GM23338 (cell line): ENCODE measurements around the gene EEF1E1. TPM values are rescaled to one million over a fixed set of nuclear protein-coding genes. Genes with fewer than 3 reads are reported as not detected.

Experiments
- ATAC-seq: fragments of 200-7000 bp; cut with Tn5 transposase; 3 replicates; pipeline ENCODE4 v1.9.1; 2020
- DNase-seq: peaks from one replicate; pipeline ENCODE4 v3.0.0-alpha.2; 2015; ENCODE audit warnings: low spot score
- H2AFZ ChIP-seq: fragments of 200-600 bp; sonication (generic); 2 replicates; pipeline ENCODE4 v1.8.0; 2016; ENCODE audit warnings: antibody characterized with exemption, mild to moderate bottlenecking, moderate library complexity
- H3F3A ChIP-seq: fragments of 200-600 bp; sonication (generic); replicated peaks from 2 replicates; pipeline ENCODE4 v1.8.0; 2017; ENCODE audit warnings: antibody characterized with exemption, mixed run types, low read depth
- H3K27ac ChIP-seq: fragments of 200-600 bp; sonication (generic); 2 replicates; pipeline ENCODE4 v1.6.1; 2016; ENCODE audit warnings: low read depth
- H3K27me3 ChIP-seq: fragments of 200-600 bp; sonication (generic); 2 replicates; pipeline ENCODE4 v1.8.0; 2016; ENCODE audit warnings: mild to moderate bottlenecking, mixed run types, moderate library complexity; ENCODE audit not compliant: insufficient read depth
- H3K36me3 ChIP-seq: fragments of 200-600 bp; sonication (generic); 2 replicates; pipeline ENCODE4 v1.8.0; 2016; ENCODE audit warnings: mild to moderate bottlenecking; ENCODE audit not compliant: insufficient read depth
- H3K4me1 ChIP-seq: fragments of 200-600 bp; sonication (generic); 2 replicates; pipeline ENCODE4 v1.8.0; 2016; ENCODE audit warnings: mild to moderate bottlenecking, moderate library complexity; ENCODE audit not compliant: insufficient read depth
- H3K4me2 ChIP-seq: fragments of 200-600 bp; sonication (generic); 2 replicates; pipeline ENCODE4 v1.7.1; 2017; ENCODE audit warnings: mixed run types
- H3K4me3 ChIP-seq: fragments of 200-600 bp; sonication (generic); 2 replicates; pipeline ENCODE4 v1.6.1; 2016; ENCODE audit warnings: mixed run types
- H3K79me2 ChIP-seq: fragments of 200-600 bp; sonication (generic); replicated peaks from 2 replicates; pipeline ENCODE4 v1.8.0; 2017; ENCODE audit warnings: mild to moderate bottlenecking; ENCODE audit not compliant: insufficient read depth
- H3K9me2 ChIP-seq: fragments of 200-600 bp; sonication (generic); 2 replicates; pipeline ENCODE4 v1.8.0; 2017; ENCODE audit not compliant: insufficient read depth
- H4K20me1 ChIP-seq: fragments of 200-600 bp; sonication (generic); replicated peaks from 2 replicates; pipeline ENCODE4 v1.8.0; 2017; ENCODE audit warnings: mild to moderate bottlenecking; ENCODE audit not compliant: insufficient read depth
- H3K27ac Mint-ChIP-seq: 2 replicates; pipeline ENCODE4 v1.8.0; 2020; ENCODE audit warnings: inconsistent platforms, mild to moderate bottlenecking, moderate library complexity, mixed read lengths
- H3K27me3 Mint-ChIP-seq: 3 replicates; pipeline ENCODE4 v1.8.0; 2022; ENCODE audit warnings: low read depth, mild to moderate bottlenecking, moderate library complexity, mixed read lengths, inconsistent platforms; ENCODE audit not compliant: insufficient read depth, poor library complexity
- H3K36me3 Mint-ChIP-seq: 3 replicates; pipeline ENCODE4 v1.8.0; 2021; ENCODE audit warnings: low read depth, mild to moderate bottlenecking, inconsistent platforms, moderate library complexity, mixed read lengths
- H3K4me1 Mint-ChIP-seq: 3 replicates; pipeline ENCODE4 v1.8.0; 2020; ENCODE audit warnings: mild to moderate bottlenecking, inconsistent platforms, mixed read lengths
- H3K4me3 Mint-ChIP-seq: 3 replicates; pipeline ENCODE4 v1.8.0; 2021; ENCODE audit warnings: moderate library complexity, mild to moderate bottlenecking, inconsistent platforms, mixed read lengths
- H3K9me3 Mint-ChIP-seq: 3 replicates; pipeline ENCODE4 v1.8.0; 2020; ENCODE audit warnings: moderate library complexity, mild to moderate bottlenecking, inconsistent platforms, mixed read lengths
- CREB1 ChIP-seq: fragments of 250-450 bp; sonication (Bioruptor Pico); IDR thresholded peaks from 2 replicates; pipeline ENCODE4 v1.5.0; 2020; ENCODE audit warnings: low read depth, mild to moderate bottlenecking, moderate library complexity
- EZH2 ChIP-seq: fragments of 200-600 bp; sonication (generic); IDR thresholded peaks from one replicate; pipeline ENCODE4 v1.8.0; 2017; ENCODE audit warnings: antibody characterized with exemption, mild to moderate bottlenecking, low read depth; ENCODE audit not compliant: unreplicated experiment
- JUNB ChIP-seq: IDR thresholded peaks from one replicate; pipeline ENCODE4 v1.6.1; 2016; ENCODE audit warnings: antibody characterized with exemption; ENCODE audit not compliant: unreplicated experiment
- NANOG ChIP-seq: IDR thresholded peaks from 2 replicates; pipeline ENCODE4 v1.6.1; 2016; ENCODE audit warnings: antibody characterized with exemption, borderline replicate concordance
- POLR2AphosphoS5 ChIP-seq: IDR thresholded peaks from 2 replicates; pipeline ENCODE4 v1.6.1; 2016; ENCODE audit warnings: antibody characterized with exemption, low read depth
- REST ChIP-seq: IDR thresholded peaks from one replicate; pipeline ENCODE4 v1.6.1; 2018; ENCODE audit warnings: antibody characterized with exemption; ENCODE audit not compliant: unreplicated experiment
- ZNF331 ChIP-seq: fragments of 250-450 bp; sonication (Bioruptor Pico); IDR thresholded peaks from 2 replicates; pipeline ENCODE4 v1.5.0; 2020; ENCODE audit warnings: low read depth, mild to moderate bottlenecking, moderate library complexity
- ZNF462 ChIP-seq: fragments of 250-450 bp; sonication (Bioruptor Pico); IDR thresholded peaks from 2 replicates; pipeline ENCODE4 v1.5.0; 2020; ENCODE audit warnings: mild to moderate bottlenecking, moderate library complexity
- polyA plus RNA-seq: library from polyadenylated mRNA; unstranded; fragments of >200 nt; fragmentation: Nextera tagmentation; extraction: Ambion mirVana; gene quantifications from 2 replicates; pipeline ENCODE4 v1.2.1, GENCODE V29; 2016
- total RNA-seq: library from RNA; depleted of rRNA; stranded (reverse); fragments of >200 nt; shearing (Covaris generic); gene quantifications from 2 replicates; pipeline ENCODE4 v1.2.3, GENCODE V29; 2014

The EEF1E1 gene
- total and polyA plus RNA-seq, 2 experiments from 2014 or later = 298 to 317 TPM

GRCh38 chr6:8073758-8074157 is 28.6 kb downstream of the EEF1E1 start:
- DNase-seq (no peak), ATAC-seq (no peak)
- no peak overlapping the region for H3K27ac Mint-ChIP-seq
- peaks cover 3% of the 10 kb centered on the region for H3K27me3 Mint-ChIP-seq
- Histone ChIP-seq H3K9me2 (peaks cover 5% of the 10 kb centered on the region; the same call in 1 of the 2 replicates), H4K20me1 (no peaks in the 10 kb centered on the region; the same call in 1 of the 2 replicates), H3K36me3 (no peaks in the 10 kb centered on the region; the same call in 1 of the 2 replicates), H3K27ac (no peak overlapping the region), H3K4me1 (no peaks in the 10 kb centered on the region; the same call in 1 of the 2 replicates), H3K4me2 (no peak overlapping the region), H3K27me3 (no peaks in the 10 kb centered on the region), H2AFZ (no peak overlapping the region), H3K4me3 (no peak overlapping the region), H3F3A (no peaks in the 10 kb centered on the region), H3K79me2 (no peaks in the 10 kb centered on the region)
- TF ChIP-seq POLR2AphosphoS5 = no peak
- TF ChIP-seq REST = no peak
- H3K4me3 Mint-ChIP-seq = no peak overlapping the region
- no peaks in the 10 kb centered on the region for H3K9me3 Mint-ChIP-seq
- H3K4me1 Mint-ChIP-seq = no peaks in the 10 kb centered on the region
- peaks cover 16% of the 10 kb centered on the region for H3K36me3 Mint-ChIP-seq

GRCh38 chr6:8070718-8071117 is 31.6 kb downstream of the EEF1E1 start:
- no peak for DNase-seq
- Histone ChIP-seq H2AFZ (no peak overlapping the region), H3K27ac (no peak overlapping the region), H3K79me2 (no peaks in the 10 kb centered on the region), H3K4me1 (no peaks in the 10 kb centered on the region; the same call in 1 of the 2 replicates), H3K4me3 (no peak overlapping the region), H3K27me3 (no peaks in the 10 kb centered on the region), H4K20me1 (no peaks in the 10 kb centered on the region; the same call in 1 of the 2 replicates), H3K36me3 (no peaks in the 10 kb centered on the region; the same call in 1 of the 2 replicates), H3K9me2 (peaks cover 4% of the 10 kb centered on the region; the same call in 1 of the 2 replicates), H3K4me2 (no peak overlapping the region), H3F3A (no peaks in the 10 kb centered on the region)
- ATAC-seq = no peak
- H3K9me3 Mint-ChIP-seq = no peaks in the 10 kb centered on the region
- H3K4me3 Mint-ChIP-seq = no peak overlapping the region
- H3K27me3 Mint-ChIP-seq = no peaks in the 10 kb centered on the region
- H3K36me3 Mint-ChIP-seq = no peaks in the 10 kb centered on the region
- no peak overlapping the region for H3K27ac Mint-ChIP-seq
- peaks cover 13% of the 10 kb centered on the region for H3K4me1 Mint-ChIP-seq
- TF ChIP-seq JUNB = no peak
- no peak for TF ChIP-seq REST
- TF ChIP-seq EZH2 = no peak
- TF ChIP-seq ZNF462 (CRISPR knock-in tag) = no peak
- no peak for TF ChIP-seq ZNF331 (CRISPR knock-in tag)
- TF ChIP-seq NANOG = no peak
- no peak for TF ChIP-seq CREB1
